H1 (cell line): Measurements from ENCODE around the gene KCNH4.

Experiments used
- CHD2 ChIP-seq: IDR thresholded peaks from 2 replicates; pipeline ENCODE4 v1.6.1; 2012; ENCODE audit warnings: low read length, improper control_type of control experiment
- EP300 ChIP-seq, 2 experiments: IDR thresholded peaks; 1 replicate in 1 of 2; 2 replicates in 1 of 2; pipeline ENCODE4 v1.6.1; 2011 to 2012; ENCODE audit warnings: low read depth in 2 of 2, low read length in 2 of 2, mild to moderate bottlenecking in 2 of 2, borderline replicate concordance in 1 of 2, inconsistent platforms in 1 of 2, moderate library complexity in 1 of 2
- FOSL1 ChIP-seq: IDR thresholded peaks from 2 replicates; pipeline ENCODE4 v1.6.1; 2011; ENCODE audit warnings: mild to moderate bottlenecking, low read depth, low read length, moderate library complexity; ENCODE audit not compliant: insufficient read depth
- KDM1A ChIP-seq: fragments of 200-600, 300-600 bp; sonication (generic); IDR thresholded peaks from 2 replicates; pipeline ENCODE4 v1.7.1; 2016; ENCODE audit warnings: mild to moderate bottlenecking, low read length, borderline replicate concordance
- KDM5A ChIP-seq: fragments of 200-600 bp; IDR thresholded peaks from 2 replicates; pipeline ENCODE4 v1.7.1; 2012; ENCODE audit warnings: mild to moderate bottlenecking, low read length, inconsistent platforms, mixed read lengths
- POLR2A ChIP-seq, 2 experiments: IDR thresholded peaks; 1 replicate in 1 of 2; 2 replicates in 1 of 2; pipeline ENCODE4 v1.6.1; 2011; ENCODE audit warnings: low read depth in 2 of 2, low read length in 2 of 2, mild to moderate bottlenecking in 2 of 2; ENCODE audit errors: control extremely low read depth in 1 of 2
- RAD21 ChIP-seq, 2 experiments: IDR thresholded peaks in 1 of 2; conservative IDR thresholded peaks in 1 of 2; 2 replicates each; pipeline ENCODE4 v1.6.1; 2011; ENCODE audit warnings: low read depth in 2 of 2, low read length in 2 of 2, improper control_type of control experiment in 1 of 2, inconsistent platforms in 1 of 2, mild to moderate bottlenecking in 1 of 2, moderate library complexity in 1 of 2
- SRF ChIP-seq: IDR thresholded peaks from 2 replicates; pipeline ENCODE4 v1.6.1; 2011; ENCODE audit warnings: mild to moderate bottlenecking, low read depth, low read length, moderate library complexity
- TF ChIP-seq, protein P1 (sequence below), 3 experiments: IDR thresholded peaks; 1 replicate in 2 of 3; 2 replicates in 1 of 3; pipeline versions ENCODE4 v1.5.1 to v1.6.1; 2011; ENCODE audit warnings: low read length in 3 of 3, mild to moderate bottlenecking in 3 of 3, inconsistent platforms in 2 of 3, low read depth in 1 of 3, moderate library complexity in 1 of 3; ENCODE audit not compliant: insufficient read depth in 1 of 3; ENCODE audit errors: control extremely low read depth in 1 of 3

DNA sequence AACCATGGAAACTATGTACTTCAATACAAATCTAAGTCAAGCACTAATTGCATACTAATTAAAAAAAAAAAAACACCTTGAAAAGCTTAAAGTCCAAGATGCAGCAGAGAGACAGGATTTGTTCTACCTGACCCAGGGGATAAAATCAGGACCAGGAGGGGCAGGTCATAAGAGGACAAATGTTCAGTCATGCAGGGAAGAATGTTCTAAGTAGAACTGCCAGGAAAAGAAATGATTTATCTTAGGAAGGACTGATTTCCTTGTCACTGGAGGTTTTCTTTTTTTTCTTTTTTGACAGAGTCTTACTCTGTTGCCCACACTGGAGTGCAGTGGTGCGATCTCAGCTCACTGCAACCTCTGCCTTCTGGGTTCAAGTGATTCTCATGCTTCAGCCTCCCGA is 22.4 kb upstream of the KCNH4 start:
- TF ChIP-seq RAD21 (IDR thresholded peaks at IDR 0.05 in 1 of 2, conservative IDR thresholded peaks at IDR 0.05 in 1 of 2; ENCODE audit: low read depth in 2 of 2, low read length in 2 of 2) (no peak), EP300 (IDR thresholded peaks at IDR 0.05; ENCODE audit: borderline replicate concordance in 1 of 2, low read depth in 2 of 2, low read length in 2 of 2) (no peak), POLR2A (IDR thresholded peaks at IDR 0.05; ENCODE audit: control extremely low read depth in 1 of 2, low read depth in 2 of 2, low read length in 2 of 2) (no peak), CHD2 (no peak), KDM5A (no peak), FOSL1 (no peak), KDM1A (no peak), SRF (no peak)
- TF ChIP-seq, protein P1, sequence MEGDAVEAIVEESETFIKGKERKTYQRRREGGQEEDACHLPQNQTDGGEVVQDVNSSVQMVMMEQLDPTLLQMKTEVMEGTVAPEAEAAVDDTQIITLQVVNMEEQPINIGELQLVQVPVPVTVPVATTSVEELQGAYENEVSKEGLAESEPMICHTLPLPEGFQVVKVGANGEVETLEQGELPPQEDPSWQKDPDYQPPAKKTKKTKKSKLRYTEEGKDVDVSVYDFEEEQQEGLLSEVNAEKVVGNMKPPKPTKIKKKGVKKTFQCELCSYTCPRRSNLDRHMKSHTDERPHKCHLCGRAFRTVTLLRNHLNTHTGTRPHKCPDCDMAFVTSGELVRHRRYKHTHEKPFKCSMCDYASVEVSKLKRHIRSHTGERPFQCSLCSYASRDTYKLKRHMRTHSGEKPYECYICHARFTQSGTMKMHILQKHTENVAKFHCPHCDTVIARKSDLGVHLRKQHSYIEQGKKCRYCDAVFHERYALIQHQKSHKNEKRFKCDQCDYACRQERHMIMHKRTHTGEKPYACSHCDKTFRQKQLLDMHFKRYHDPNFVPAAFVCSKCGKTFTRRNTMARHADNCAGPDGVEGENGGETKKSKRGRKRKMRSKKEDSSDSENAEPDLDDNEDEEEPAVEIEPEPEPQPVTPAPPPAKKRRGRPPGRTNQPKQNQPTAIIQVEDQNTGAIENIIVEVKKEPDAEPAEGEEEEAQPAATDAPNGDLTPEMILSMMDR (IDR thresholded peaks at IDR 0.05; ENCODE audit: control extremely low read depth in 1 of 3, insufficient read depth in 1 of 3, low read depth in 1 of 3, low read length in 3 of 3): no peak
